GM23248 (cell line): ENCODE measurements around the gene GLT6D1. TPM values are rescaled to one million over a fixed set of nuclear protein-coding genes. Genes with fewer than 3 reads are reported as not detected.

Source experiments
- DNase-seq: peaks from one replicate; pipeline ENCODE4 v3.0.0-alpha.2; 2015
- H2AFZ ChIP-seq: fragments of 200-600 bp; sonication (generic); 2 replicates; pipeline ENCODE4 v1.6.1; 2016; ENCODE audit warnings: antibody characterized with exemption
- H3F3A ChIP-seq: fragments of 200-600 bp; sonication (generic); 2 replicates; pipeline ENCODE4 v1.6.1; 2016; ENCODE audit warnings: mild to moderate bottlenecking, antibody characterized with exemption, mixed run types; ENCODE audit not compliant: insufficient read depth
- H3K27ac ChIP-seq: fragments of 200-600 bp; sonication (generic); 2 replicates; pipeline ENCODE4 v1.5.1; 2016; ENCODE audit warnings: mild to moderate bottlenecking
- H3K27me3 ChIP-seq: fragments of 200-600 bp; sonication (generic); replicated peaks from 2 replicates; pipeline ENCODE4 v1.6.1; 2016; ENCODE audit warnings: mild to moderate bottlenecking; ENCODE audit not compliant: insufficient read depth
- H3K36me3 ChIP-seq: fragments of 200-600 bp; sonication (generic); 2 replicates; pipeline ENCODE4 v1.6.1; 2016; ENCODE audit warnings: low read depth, mild to moderate bottlenecking
- H3K4me1 ChIP-seq: fragments of 200-600 bp; sonication (generic); 2 replicates; pipeline ENCODE4 v1.6.1; 2016; ENCODE audit warnings: mild to moderate bottlenecking; ENCODE audit not compliant: insufficient read depth
- H3K4me2 ChIP-seq: fragments of 200-600 bp; sonication (generic); one replicate; pipeline ENCODE4 v1.6.1; 2016; ENCODE audit warnings: mild to moderate bottlenecking; ENCODE audit not compliant: unreplicated experiment
- H3K4me3 ChIP-seq: fragments of 200-600 bp; sonication (generic); 2 replicates; pipeline ENCODE4 v1.5.1; 2016; ENCODE audit warnings: mild to moderate bottlenecking
- H3K79me2 ChIP-seq: fragments of 200-600 bp; sonication (generic); 2 replicates; pipeline ENCODE4 v1.6.1; 2016; ENCODE audit warnings: mild to moderate bottlenecking; ENCODE audit not compliant: insufficient read depth
- H3K9ac ChIP-seq: fragments of 200-600 bp; sonication (generic); 2 replicates; pipeline ENCODE4 v1.6.1; 2016; ENCODE audit warnings: mild to moderate bottlenecking
- H3K9me2 ChIP-seq: fragments of 200-600 bp; sonication (generic); 2 replicates; pipeline ENCODE4 v1.6.1; 2016; ENCODE audit warnings: mixed run types, mild to moderate bottlenecking, moderate library complexity; ENCODE audit not compliant: insufficient read depth
- H3K9me3 ChIP-seq: fragments of 200-600 bp; sonication (generic); one replicate; pipeline ENCODE4 v1.6.1; 2017; ENCODE audit warnings: low read depth
- H4K20me1 ChIP-seq: fragments of 200-600 bp; sonication (generic); 2 replicates; pipeline ENCODE4 v1.6.0; 2016; ENCODE audit not compliant: insufficient read depth
- EZH2 ChIP-seq: fragments of 200-600 bp; sonication (generic); IDR thresholded peaks from 2 replicates; pipeline ENCODE4 v1.6.1; 2018; ENCODE audit warnings: antibody characterized with exemption, mild to moderate bottlenecking; ENCODE audit not compliant: insufficient read depth, poor library complexity, severe bottlenecking
- EZH2phosphoT487 ChIP-seq: fragments of 200-600 bp; sonication (generic); IDR thresholded peaks from 2 replicates; pipeline ENCODE4 v1.6.1; 2018; ENCODE audit warnings: antibody characterized with exemption, moderate library complexity, mild to moderate bottlenecking, low read depth; ENCODE audit not compliant: insufficient read depth
- WGBS, 2 experiments: methylation state at CpG; one replicate each; pipeline ENCODE4 v1.1.6; 2015 to 2017; ENCODE audit warnings: low lambda C conversion rate in 2 of 2, low coverage in 1 of 2; ENCODE audit errors: missing lambda C conversion rate in 2 of 2; 5-methylcytosine and 5-hydroxymethylcytosine counted together
- in situ Hi-C: fragments of 300-500 bp; cut with MboI; formaldehyde crosslinking; loops from 2 replicates; pipeline ENCODE4 v1.15.0; 2020
- polyA plus RNA-seq: library from polyadenylated mRNA; unstranded; fragments of >200 nt; fragmentation: Nextera tagmentation; extraction: Ambion mirVana; gene quantifications from 2 replicates; pipeline ENCODE4 v1.2.1, GENCODE V29; 2016
- total RNA-seq: library from RNA; depleted of rRNA; stranded (reverse); fragments of >200 nt; shearing (Covaris generic); gene quantifications from 2 replicates; pipeline ENCODE4 v1.2.3, GENCODE V29; 2014; rRNA removed

Gene GLT6D1
- total and polyA plus RNA-seq, 2 experiments from 2014 or later: not detected

DNA sequence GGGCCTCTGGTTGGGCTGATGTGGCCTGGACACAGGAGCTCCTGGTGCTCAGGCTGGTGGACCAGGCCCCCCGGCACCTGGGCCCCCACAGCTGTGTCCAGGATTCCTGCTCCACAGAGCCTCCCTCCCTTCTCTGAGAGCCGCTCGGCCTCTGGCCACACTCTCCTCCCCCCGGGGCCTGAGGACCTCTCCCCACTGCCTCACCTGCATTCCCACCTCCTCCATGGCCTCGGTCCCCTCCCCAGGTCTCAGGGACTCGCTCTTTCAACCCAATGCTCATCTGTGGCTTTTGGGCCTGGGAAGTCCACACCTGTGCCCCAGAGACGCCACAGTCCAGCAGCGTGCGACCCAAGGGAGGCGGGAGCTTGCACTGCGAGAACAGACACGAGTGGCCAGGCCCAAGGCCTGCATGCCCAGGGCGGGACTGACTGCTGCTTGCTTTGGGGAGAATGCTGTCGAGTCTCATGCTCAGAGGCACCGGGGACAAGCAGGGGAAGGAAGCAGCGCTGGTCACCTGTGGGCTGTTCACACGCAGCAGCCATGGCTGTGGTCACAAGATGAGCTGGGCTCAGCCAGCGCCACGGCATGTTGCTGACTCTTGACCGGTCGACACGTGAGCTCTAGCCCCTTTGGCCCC lies 63.2 kb downstream of the GLT6D1 start:
- no peaks in the 10 kb centered on the region for H3K79me2 ChIP-seq
- no peak for DNase-seq
- TF ChIP-seq EZH2: no peak
- no peak for TF ChIP-seq EZH2phosphoT487
- H3K9me2 ChIP-seq: no peaks in the 10 kb centered on the region
- no peak overlapping the region for H3K4me3 ChIP-seq
- no peaks in the 10 kb centered on the region for H3K36me3 ChIP-seq
- no peaks in the 10 kb centered on the region for H4K20me1 ChIP-seq
- H3K27ac ChIP-seq: no peak overlapping the region
- no peaks in the 10 kb centered on the region for H3K9me3 ChIP-seq
- H3K27me3 ChIP-seq: no peaks in the 10 kb centered on the region
- no peak overlapping the region for H2AFZ ChIP-seq
- no peaks in the 10 kb centered on the region for H3F3A ChIP-seq
- no peaks in the 10 kb centered on the region for H3K4me1 ChIP-seq
- H3K4me2 ChIP-seq: no peak overlapping the region
- no peak overlapping the region for H3K9ac ChIP-seq
- WGBS, 2 experiments: 37 to 48% methylated on average over 22 of the region's 22 CpGs
- in situ Hi-C loops: no loop called here

DNA sequence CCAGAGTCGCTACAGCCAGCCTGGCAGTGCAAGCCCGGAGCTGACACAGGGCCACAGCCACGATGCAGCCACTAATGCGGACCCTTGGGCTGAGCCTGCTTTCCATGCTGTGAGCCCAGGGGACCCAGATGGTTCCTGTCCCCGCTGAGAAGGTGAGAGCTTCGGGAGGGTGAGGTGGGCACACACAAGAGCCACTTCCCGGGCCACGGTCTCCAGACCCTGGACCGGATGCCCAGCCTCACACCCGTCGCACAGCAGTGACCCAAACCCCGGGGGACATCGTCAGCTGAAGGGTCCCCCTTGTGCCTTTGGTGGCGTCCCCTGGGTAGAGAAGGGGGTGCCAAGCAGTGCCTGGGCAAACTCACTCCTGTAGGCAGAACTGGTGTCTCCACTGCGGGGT lies 64.4 kb downstream of the GLT6D1 start:
- Histone ChIP-seq H3K27ac (no peak overlapping the region), H3F3A (no peaks in the 10 kb centered on the region), H3K27me3 (no peaks in the 10 kb centered on the region), H3K79me2 (no peaks in the 10 kb centered on the region), H3K4me1 (no peaks in the 10 kb centered on the region), H4K20me1 (no peaks in the 10 kb centered on the region), H3K9me3 (no peaks in the 10 kb centered on the region), H3K36me3 (no peaks in the 10 kb centered on the region), H2AFZ (no peak overlapping the region), H3K4me3 (no peak overlapping the region), H3K9ac (no peak overlapping the region), H3K9me2 (no peaks in the 10 kb centered on the region), H3K4me2 (no peak overlapping the region)
- 58 to 60% methylated on average over 14 of the region's 15 CpGs for WGBS, 2 experiments
- in situ Hi-C loops: no loop called here
- TF ChIP-seq EZH2 (no peak), EZH2phosphoT487 (no peak)
- DNase-seq: no peak

- H3K4me1 ChIP-seq: no peaks in the 10 kb centered on the region
- no peaks in the 10 kb centered on the region for H3K36me3 ChIP-seq
- no peak overlapping the region for H3K4me3 ChIP-seq
- H3K9me3 ChIP-seq: no peaks in the 10 kb centered on the region
- no peak overlapping the region for H2AFZ ChIP-seq
- H3K27ac ChIP-seq: no peak overlapping the region
- no peak for DNase-seq
- 16 to 38% methylated on average over 5 to 12 of the region's 14 CpGs for WGBS, 2 experiments
- no peaks in the 10 kb centered on the region for H3K79me2 ChIP-seq
- no peaks in the 10 kb centered on the region for H3F3A ChIP-seq
- H3K9ac ChIP-seq: no peak overlapping the region
- in situ Hi-C loops: no loop called here
- TF ChIP-seq EZH2 (no peak), EZH2phosphoT487 (no peak)
- H4K20me1 ChIP-seq: no peaks in the 10 kb centered on the region
- H3K9me2 ChIP-seq: no peaks in the 10 kb centered on the region
- H3K27me3 ChIP-seq: no peaks in the 10 kb centered on the region
- no peak overlapping the region for H3K4me2 ChIP-seq
These were observed 65.0 kb downstream of the GLT6D1 start for GRCh38 chr9:135574331-135574730.

Other genes starting within 250 kb of the GLT6D1 start
- gene PPP1R26, start 159.8 kb downstream of the GLT6D1 start, total RNA-seq: 13.4 and 19.2 TPM in 2 replicates
- 2.2 and 3.4 TPM in 2 replicates for gene PPP1R26, start 159.8 kb downstream of the GLT6D1 start, polyA plus RNA-seq
- gene MRPS2, start 138.9 kb downstream of the GLT6D1 start, total RNA-seq: 32.2 and 45.3 TPM in 2 replicates
- gene MRPS2, start 138.9 kb downstream of the GLT6D1 start, polyA plus RNA-seq: 51.7 and 55.3 TPM in 2 replicates
- not detected in 2 replicates for gene LCN1, start 118.1 kb downstream of the GLT6D1 start, total RNA-seq
- not detected in 2 replicates for gene LCN1, start 118.1 kb downstream of the GLT6D1 start, polyA plus RNA-seq
- not detected in 2 replicates for gene OBP2A, start 93.4 kb downstream of the GLT6D1 start, total RNA-seq
- not detected in 2 replicates for gene OBP2A, start 93.4 kb downstream of the GLT6D1 start, polyA plus RNA-seq
- not detected in 2 replicates for gene PAEP, start 77.8 kb downstream of the GLT6D1 start, total RNA-seq
- not detected in 2 replicates for gene PAEP, start 77.8 kb downstream of the GLT6D1 start, polyA plus RNA-seq
- gene LCN9, start 23.8 kb upstream of the GLT6D1 start, total RNA-seq: not detected in 2 replicates
- not detected in 2 replicates for gene LCN9, start 23.8 kb upstream of the GLT6D1 start, polyA plus RNA-seq
- not detected in 2 replicates for gene SOHLH1, start 59.9 kb upstream of the GLT6D1 start, total RNA-seq
- gene SOHLH1, start 59.9 kb upstream of the GLT6D1 start, polyA plus RNA-seq: not detected in 2 replicates
- not detected in 2 replicates for gene KCNT1, start 62.6 kb upstream of the GLT6D1 start, total RNA-seq
- gene KCNT1, start 62.6 kb upstream of the GLT6D1 start, polyA plus RNA-seq: not detected in 2 replicates